SU-DHL-6 (cell line): ENCODE data around the gene RBFOX2.

Source experiments
- EZH2phosphoT487 ChIP-seq: fragments of 200-600 bp; sonication (generic), shearing (Covaris generic); conservative IDR thresholded peaks from 2 replicates; pipeline ENCODE4 v1.6.1; 2018; ENCODE audit warnings: mild to moderate bottlenecking, antibody characterized with exemption, low read length, moderate library complexity, mixed read lengths
- TF ChIP-seq, protein P1 (sequence below): fragments of 200-600 bp; sonication (generic); IDR thresholded peaks from one replicate; pipeline ENCODE4 v1.5.1; 2017; ENCODE audit warnings: antibody characterized with exemption, mild to moderate bottlenecking, low read length, moderate library complexity; ENCODE audit not compliant: insufficient read depth, poor library complexity, severe bottlenecking

DNA sequence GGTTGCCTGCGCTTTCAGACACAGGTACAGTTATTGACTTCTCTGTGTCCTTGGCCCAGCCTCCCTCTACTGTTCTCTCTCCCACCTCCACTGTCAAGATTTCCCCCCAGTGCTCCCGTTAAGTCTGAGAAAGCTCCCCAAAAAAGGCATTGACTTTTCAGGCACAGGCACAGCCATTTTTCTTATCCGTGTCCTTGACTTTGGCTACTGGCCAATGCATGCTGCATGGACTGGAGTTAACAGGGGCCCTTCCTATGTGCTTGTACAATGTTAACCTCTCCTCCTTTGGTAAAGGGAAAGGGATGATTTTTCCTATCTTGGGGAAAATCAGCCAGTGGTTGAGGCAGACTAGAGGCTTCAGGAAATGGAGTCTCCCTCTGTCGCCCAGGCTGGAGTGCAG is 306.7 kb downstream of the RBFOX2 start:
- TF ChIP-seq, protein P1, sequence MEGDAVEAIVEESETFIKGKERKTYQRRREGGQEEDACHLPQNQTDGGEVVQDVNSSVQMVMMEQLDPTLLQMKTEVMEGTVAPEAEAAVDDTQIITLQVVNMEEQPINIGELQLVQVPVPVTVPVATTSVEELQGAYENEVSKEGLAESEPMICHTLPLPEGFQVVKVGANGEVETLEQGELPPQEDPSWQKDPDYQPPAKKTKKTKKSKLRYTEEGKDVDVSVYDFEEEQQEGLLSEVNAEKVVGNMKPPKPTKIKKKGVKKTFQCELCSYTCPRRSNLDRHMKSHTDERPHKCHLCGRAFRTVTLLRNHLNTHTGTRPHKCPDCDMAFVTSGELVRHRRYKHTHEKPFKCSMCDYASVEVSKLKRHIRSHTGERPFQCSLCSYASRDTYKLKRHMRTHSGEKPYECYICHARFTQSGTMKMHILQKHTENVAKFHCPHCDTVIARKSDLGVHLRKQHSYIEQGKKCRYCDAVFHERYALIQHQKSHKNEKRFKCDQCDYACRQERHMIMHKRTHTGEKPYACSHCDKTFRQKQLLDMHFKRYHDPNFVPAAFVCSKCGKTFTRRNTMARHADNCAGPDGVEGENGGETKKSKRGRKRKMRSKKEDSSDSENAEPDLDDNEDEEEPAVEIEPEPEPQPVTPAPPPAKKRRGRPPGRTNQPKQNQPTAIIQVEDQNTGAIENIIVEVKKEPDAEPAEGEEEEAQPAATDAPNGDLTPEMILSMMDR = no peak
- TF ChIP-seq EZH2phosphoT487 = no peak
